ENCODE results near the gene SEC22A. TPM values are rescaled to one million over a fixed set of nuclear protein-coding genes. Genes with fewer than 3 reads are reported as not detected.
"Not testable (repeated sequence)": the region's sequence is repeated elsewhere in the genome, so short reads cannot be mapped to it uniquely, and the experiment has no call there.

Gene SEC22A
- total RNA-seq, 1 donor from 2014 or later = 9.5 TPM

- TF ChIP-seq CTCF (IDR thresholded peaks at IDR 0.05; ENCODE audit: borderline replicate concordance) = no peak
- peaks cover 16% of the 10 kb centered on the region for H3K9me3 ChIP-seq (replicated peaks)
- H3K36me3 ChIP-seq = peaks cover 61% of the 10 kb centered on the region
- H3K27ac ChIP-seq (replicated peaks) = no peak overlapping the region
- intact Hi-C loops (cut with micrococcal nuclease) = no loop called here
- no peaks in the 10 kb centered on the region for H3K4me1 ChIP-seq
- no peak for DNase-seq
- no peaks in the 10 kb centered on the region for H3K27me3 ChIP-seq (ENCODE audit: low read depth)
- no peak overlapping the region for H3K4me3 ChIP-seq
These were observed 27.4 kb downstream of the SEC22A start for GRCh38 chr3:123229145-123229544.

GRCh38 chr3:123236902-123237301 lies 35.2 kb downstream of the SEC22A start:
- DNase-seq = no peak
- Histone ChIP-seq H3K4me1 (no peaks in the 10 kb centered on the region), H3K27ac (replicated peaks) (no peak overlapping the region), H3K27me3 (ENCODE audit: low read depth) (no peaks in the 10 kb centered on the region), H3K36me3 (peaks cover 54% of the 10 kb centered on the region), H3K4me3 (no peak overlapping the region), H3K9me3 (replicated peaks) (no peaks in the 10 kb centered on the region)
- intact Hi-C loops (cut with micrococcal nuclease) = no loop called here
- TF ChIP-seq CTCF (IDR thresholded peaks at IDR 0.05; ENCODE audit: borderline replicate concordance) = no peak

- peaks cover 43% of the 10 kb centered on the region for H3K36me3 ChIP-seq
- H3K4me3 ChIP-seq; H3K27ac ChIP-seq (replicated peaks); H3K27me3 ChIP-seq (ENCODE audit: low read depth); DNase-seq; H3K9me3 ChIP-seq (replicated peaks); intact Hi-C loops (cut with micrococcal nuclease); H3K4me1 ChIP-seq: not testable (repeated sequence)
These were observed 37.4 kb downstream of the SEC22A start for GRCh38 chr3:123239186-123239585.

- Histone ChIP-seq H3K27me3 (ENCODE audit: low read depth) (no peaks in the 10 kb centered on the region), H3K9me3 (replicated peaks) (no peaks in the 10 kb centered on the region), H3K4me3 (no peak overlapping the region), H3K4me1 (peaks cover 12% of the 10 kb centered on the region), H3K36me3 (peaks cover 37% of the 10 kb centered on the region), H3K27ac (replicated peaks) (no peak overlapping the region)
- intact Hi-C loops (cut with micrococcal nuclease) = no loop called here
- TF ChIP-seq CTCF (IDR thresholded peaks at IDR 0.05; ENCODE audit: borderline replicate concordance) = no peak
- DNase-seq = no peak
These were observed 38.0 kb downstream of the SEC22A start for GRCh38 chr3:123239756-123240155.

GRCh38 chr3:123244128-123244527 lies 42.4 kb downstream of the SEC22A start:
- intact Hi-C loops (cut with micrococcal nuclease) = no loop called here
- Histone ChIP-seq H3K9me3 (replicated peaks) (no peaks in the 10 kb centered on the region), H3K27ac (replicated peaks) (no peak overlapping the region), H3K27me3 (ENCODE audit: low read depth) (no peaks in the 10 kb centered on the region), H3K36me3 (peaks cover 44% of the 10 kb centered on the region), H3K4me1 (peaks cover 37% of the 10 kb centered on the region), H3K4me3 (no peak overlapping the region)
- no peak for TF ChIP-seq CTCF (IDR thresholded peaks at IDR 0.05; ENCODE audit: borderline replicate concordance)
- DNase-seq = no peak

- peak overlapping the region; percentile 16 for H3K27ac ChIP-seq (replicated peaks)
These were observed 45.1 kb downstream of the SEC22A start for GRCh38 chr3:123246866-123247265.

More at GRCh38 chr3:123246866-123247265, 45.1 kb downstream of the SEC22A start:
- Histone ChIP-seq H3K27me3 (ENCODE audit: low read depth) (no peaks in the 10 kb centered on the region), H3K9me3 (replicated peaks) (no peaks in the 10 kb centered on the region), H3K4me3 (no peak overlapping the region), H3K4me1 (peaks cover 37% of the 10 kb centered on the region), H3K36me3 (peaks cover 34% of the 10 kb centered on the region)
- DNase-seq = no peak
- intact Hi-C loops (cut with micrococcal nuclease) = no loop called here
- no peak for TF ChIP-seq CTCF (IDR thresholded peaks at IDR 0.05; ENCODE audit: borderline replicate concordance)

Data from left ventricle myocardium inferior (tissue), 1 donor.